ENCODE measurements around the gene BAX. TPM values are rescaled to one million over a fixed set of nuclear protein-coding genes. Genes with fewer than 3 reads are reported as not detected.

BAX gene
- total and polyA plus RNA-seq, 2 of the 4 experiments (the other 2 are of a cell fraction): 23.3 to 169 TPM

DNA sequence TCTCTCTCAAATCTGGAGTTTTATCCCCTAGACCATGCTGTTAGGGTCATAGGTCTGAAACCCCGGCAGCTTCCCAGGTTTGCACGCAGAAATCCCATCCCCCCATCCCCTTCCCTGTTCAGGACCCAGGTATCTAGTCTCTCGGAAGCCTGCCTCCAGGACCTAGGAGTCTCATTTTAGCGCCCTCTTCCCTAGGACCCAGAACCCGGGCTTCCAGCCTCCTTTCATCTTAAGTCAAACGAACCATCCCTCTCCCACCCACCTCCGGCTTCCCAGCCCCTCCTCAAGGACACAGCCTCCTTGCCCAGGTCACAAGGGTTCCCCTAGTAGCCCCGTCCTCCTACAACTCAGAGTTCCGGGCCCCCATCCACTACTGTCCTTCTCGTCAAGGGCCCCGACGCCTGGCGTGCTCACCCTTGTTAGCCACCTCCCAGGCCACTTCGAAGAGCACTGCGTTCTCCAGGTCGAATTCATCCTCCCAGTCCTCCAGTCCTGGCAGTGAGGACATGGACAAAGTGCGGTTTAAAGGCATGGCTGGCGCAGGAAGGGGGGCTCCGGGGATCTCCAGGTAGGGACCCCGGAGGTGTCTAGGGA, 38.0 kb downstream of the BAX start:
- TF ChIP-seq MXI1 (IDR thresholded peaks at IDR 0.05; ENCODE audit: borderline replicate concordance, low read depth, low read length): peak; percentile 18; the same call in 1 of the 2 replicates
- no peak for TF ChIP-seq NFE2L2 (IDR thresholded peaks at IDR 0.05; ENCODE audit: low read depth, low read length)
- 0 out of 2 replicates have a peak, but pooled peaks have one; percentile 29 for TF ChIP-seq CHD1 (IDR thresholded peaks at IDR 0.05; ENCODE audit: low read depth, low read length)
- no peak for TF ChIP-seq MAZ (IDR thresholded peaks at IDR 0.05; ENCODE audit: borderline replicate concordance, low read depth, low read length)
- TF ChIP-seq, protein P1, sequence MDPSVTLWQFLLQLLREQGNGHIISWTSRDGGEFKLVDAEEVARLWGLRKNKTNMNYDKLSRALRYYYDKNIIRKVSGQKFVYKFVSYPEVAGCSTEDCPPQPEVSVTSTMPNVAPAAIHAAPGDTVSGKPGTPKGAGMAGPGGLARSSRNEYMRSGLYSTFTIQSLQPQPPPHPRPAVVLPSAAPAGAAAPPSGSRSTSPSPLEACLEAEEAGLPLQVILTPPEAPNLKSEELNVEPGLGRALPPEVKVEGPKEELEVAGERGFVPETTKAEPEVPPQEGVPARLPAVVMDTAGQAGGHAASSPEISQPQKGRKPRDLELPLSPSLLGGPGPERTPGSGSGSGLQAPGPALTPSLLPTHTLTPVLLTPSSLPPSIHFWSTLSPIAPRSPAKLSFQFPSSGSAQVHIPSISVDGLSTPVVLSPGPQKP (IDR thresholded peaks at IDR 0.05; ENCODE audit: borderline replicate concordance, low read depth, low read length): no peak
- H3K14ac ChIP-seq (replicated peaks; ENCODE audit: low read depth, low read length): peak overlapping the region; percentile 93
- no peak for DNase-seq
- H3K36me3 ChIP-seq (ENCODE audit: control insufficient read depth, insufficient read depth, low read length): peaks cover 18% of the 10 kb centered on the region
- peak overlapping the region; percentile 41; the same call in 1 of the 2 replicates for H4K5ac ChIP-seq (ENCODE audit: low read depth, low read length)
- ATAC-seq (ENCODE audit: low read depth): no peak
- peaks cover 12% of the 10 kb centered on the region for H3K4me1 ChIP-seq (ENCODE audit: control insufficient read depth, insufficient read depth, low read length)
- no peak overlapping the region for H2BK20ac ChIP-seq (ENCODE audit: low read depth, low read length)
- peak overlapping the region; percentile 77 for H2BK5ac ChIP-seq (ENCODE audit: low read depth, low read length, poor library complexity, severe bottlenecking)
- H3K18ac ChIP-seq (ENCODE audit: low read depth, low read length): peak overlapping the region; percentile 14; the same call in 1 of the 2 replicates
- H3K56ac ChIP-seq (ENCODE audit: extremely low read depth, insufficient read depth, low read length): peak overlapping the region; percentile 63
- peak overlapping the region; percentile 48 to 64 for H4K8ac ChIP-seq (ENCODE audit: low read depth in 2 of 2, low read length in 2 of 2)
- H2AK5ac ChIP-seq (ENCODE audit: low read depth, low read length): peak overlapping the region; percentile 93
- H2BK120ac ChIP-seq (ENCODE audit: low read depth, low read length): peak overlapping the region; percentile 39; the same call in 1 of the 2 replicates
- POLR2A ChIA-PET (ENCODE audit: unreplicated experiment): interaction anchor here (0.9 to 1.1 kb wide), 2 partner anchors 25 to 118 kb away, joined by 3 read pairs; no protein-coding TSS in a partner anchor
- peak overlapping the region; percentile 94 for H3K23ac ChIP-seq (ENCODE audit: low read depth, low read length)
- H4K91ac ChIP-seq (ENCODE audit: insufficient read depth, low read depth, low read length): peak overlapping the region; percentile 91
- CTCF ChIA-PET: interaction anchor here (0.8 to 1.9 kb wide), 10 partner anchors 9 to 277 kb away, joined by 3 to 9 read pairs (median 5); no protein-coding TSS in a partner anchor
- intact Hi-C loops (cut with micrococcal nuclease) (loop anchor here (5.0 to 10.0 kb wide), 3 partner anchors 65 to 212 kb away; partner anchors contain the start of genes CGB7 and KCNA7), dilution Hi-C loops (cut with HindIII; ENCODE audit: low sequenced_read_pairs, unreplicated experiment) (no loop called here), in situ Hi-C loops (cut with MboI; ENCODE audit: low sequenced_read_pairs) (no loop called here)
- WGBS, 2 experiments (ENCODE audit: extremely low coverage in 2 of 2, insufficient read length in 1 of 2): 0% methylated on average over 5 of the region's 20 CpGs; no CpG with 5 or more reads in 1 of the 2 experiments
- peak overlapping the region; percentile 88 for H2AFZ ChIP-seq (replicated peaks; ENCODE audit: low read length, poor library complexity)
- no TSS peak for BruUV-seq (replicated peaks)
- no peaks in the 10 kb centered on the region for H3K9me3 ChIP-seq (ENCODE audit: control insufficient read depth, insufficient read depth, low read length)
- 0 out of 3 replicates have a peak overlapping the region, but pooled peaks have one; percentile 12 for H2BK15ac ChIP-seq (ENCODE audit: low read depth, low read length)
- H3K9ac ChIP-seq (ENCODE audit: low read depth, low read length): peak overlapping the region; percentile 92
- H3K79me1 ChIP-seq (ENCODE audit: low read depth in 1 of 2, low read length in 2 of 2): peaks cover 21 to 72% of the 10 kb centered on the region in 2 experiments
- H3K4me3 ChIP-seq (ENCODE audit: insufficient read depth, low read depth, low read length): peak overlapping the region; percentile 78
- no peaks in the 10 kb centered on the region for H3K27me3 ChIP-seq (ENCODE audit: control insufficient read depth, insufficient read depth, low read length)
- H3K4ac ChIP-seq (ENCODE audit: low read depth, low read length): peak overlapping the region; percentile 93
- H3K4me2 ChIP-seq (ENCODE audit: low read depth, low read length): peak overlapping the region; percentile 89
- peaks cover 20% of the 10 kb centered on the region for H4K20me1 ChIP-seq (ENCODE audit: insufficient read depth, low read length)
- 0 out of 2 replicates have a peak, but pooled peaks cover 3% of the 10 kb centered on the region for H3K9me1 ChIP-seq (ENCODE audit: insufficient read depth, low read length)
- peak overlapping the region; percentile 85 for H3K27ac ChIP-seq (ENCODE audit: insufficient read depth, low read length)
- peak overlapping the region; percentile 94 for H2AK9ac ChIP-seq (replicated peaks; ENCODE audit: low read depth, low read length, poor library complexity)

Measured in IMR-90 (cell line).